Measurements from ENCODE around the gene SCGB2A2.

Gene SCGB2A2

DNA sequence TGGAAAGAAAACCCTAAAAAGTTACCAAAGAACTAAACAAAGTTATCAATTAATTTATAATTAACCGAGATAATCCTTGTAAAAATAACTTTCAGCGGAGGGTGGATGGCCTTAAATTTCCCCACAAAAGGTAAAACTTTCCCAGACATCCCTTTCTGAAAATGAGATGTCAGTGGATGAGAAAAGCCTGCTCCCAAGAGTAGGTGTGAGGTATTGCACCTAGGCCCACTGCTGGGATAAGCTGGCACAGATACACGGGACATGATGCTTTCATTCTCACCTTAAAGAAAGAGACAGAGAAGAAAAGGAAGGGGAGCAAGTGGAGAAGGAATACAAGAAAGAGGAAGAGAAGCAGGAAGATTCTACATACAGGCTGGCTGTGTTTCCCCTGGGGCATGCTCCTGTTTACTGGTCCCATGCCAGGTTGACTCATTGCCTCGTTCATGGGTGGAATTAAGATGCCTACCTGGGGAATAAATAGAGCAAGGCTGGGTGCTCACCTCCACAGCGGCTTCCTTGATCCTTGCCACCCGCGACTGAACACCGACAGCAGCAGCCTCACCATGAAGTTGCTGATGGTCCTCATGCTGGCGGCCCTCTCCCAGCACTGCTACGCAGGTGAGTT lies at the start of gene SCGB2A2:
Gene SCGB2A2, plus strand, starts transcription at position 505 of the 625 bp plus-strand sequence. Its CDS starts 59 bp downstream, at position 564.
- DNase-seq (ENCODE audit: low spot score) = no peak

DNA sequence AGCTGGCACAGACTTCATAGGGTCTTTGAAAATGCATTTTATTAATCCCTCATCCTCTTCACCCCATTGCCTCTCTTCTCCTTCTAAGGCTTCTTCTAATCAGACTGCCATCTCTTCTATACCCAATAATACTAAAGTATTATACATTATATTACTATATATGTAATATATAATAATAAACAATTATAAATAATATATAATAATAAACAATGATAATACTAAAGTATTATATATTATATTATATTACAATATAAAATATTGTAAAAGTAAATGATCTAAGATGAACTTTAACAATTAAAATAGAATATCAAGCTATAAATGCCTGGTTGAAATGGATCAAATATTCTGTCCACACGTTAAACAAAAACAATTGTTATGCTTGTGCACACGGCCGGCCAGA lies 48.5 kb upstream of the SCGB2A2 start:
- no peak for DNase-seq (ENCODE audit: low spot score)

DNA sequence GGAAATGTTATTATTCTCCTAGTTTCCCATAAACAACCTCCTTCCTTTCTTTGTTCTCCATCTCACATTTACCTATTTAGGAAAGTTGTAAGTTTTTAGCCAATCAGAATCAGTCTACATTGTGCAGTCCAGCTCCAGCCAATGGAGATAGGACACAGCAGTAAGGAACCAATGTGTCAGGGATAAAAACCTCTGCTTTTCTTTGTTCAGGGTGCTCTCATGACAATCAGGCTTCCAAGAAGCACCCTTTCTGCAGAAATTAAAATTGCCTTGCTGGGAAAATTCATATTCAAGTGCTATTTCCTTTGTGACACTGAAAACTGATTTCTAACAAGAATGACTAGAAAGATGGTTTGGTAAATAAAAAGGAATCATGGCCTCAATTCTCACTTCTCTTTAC lies 46.9 kb upstream of the SCGB2A2 start:
- DNase-seq (ENCODE audit: low spot score) = no peak

DNA sequence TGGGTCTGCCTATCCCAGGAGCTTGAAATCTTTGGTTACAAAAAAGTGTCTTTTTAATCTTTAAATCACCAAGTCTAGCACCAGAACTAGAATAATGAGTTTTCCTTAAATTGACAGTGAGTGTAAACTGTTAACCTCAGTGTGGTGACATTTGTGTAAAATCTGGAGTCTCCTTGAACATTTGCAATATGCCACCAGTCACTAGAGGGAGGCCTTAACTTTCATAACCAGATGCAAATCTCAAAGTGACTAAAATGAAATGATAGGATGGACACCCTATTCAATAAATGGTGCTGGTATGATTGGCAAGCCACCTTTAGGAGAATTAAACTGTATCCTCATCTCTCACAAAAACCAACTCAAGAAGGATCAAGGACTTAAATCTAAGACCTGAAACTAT lies 36.2 kb upstream of the SCGB2A2 start:
- DNase-seq (ENCODE audit: low spot score) = no peak

DNA sequence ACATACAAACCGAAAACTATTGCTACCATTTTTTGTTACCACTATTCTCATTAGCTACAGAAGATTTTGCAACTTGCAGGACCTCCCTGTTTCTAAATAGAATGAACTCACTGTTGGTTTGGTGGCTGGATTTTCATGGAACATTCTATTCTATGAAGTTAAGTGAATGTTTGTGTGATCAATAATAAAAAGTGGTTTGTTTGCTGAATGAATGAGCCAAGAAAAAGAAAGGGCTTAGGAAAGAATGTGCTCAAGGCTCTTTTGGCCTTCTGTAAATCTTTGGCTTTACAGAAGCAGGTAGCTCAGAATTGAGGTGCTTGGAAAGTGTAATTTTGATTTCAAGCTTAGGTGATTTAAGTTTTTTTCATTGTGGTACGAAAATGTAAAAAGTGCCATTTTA lies 33.8 kb upstream of the SCGB2A2 start:
- no peak for DNase-seq (ENCODE audit: low spot score)

DNA sequence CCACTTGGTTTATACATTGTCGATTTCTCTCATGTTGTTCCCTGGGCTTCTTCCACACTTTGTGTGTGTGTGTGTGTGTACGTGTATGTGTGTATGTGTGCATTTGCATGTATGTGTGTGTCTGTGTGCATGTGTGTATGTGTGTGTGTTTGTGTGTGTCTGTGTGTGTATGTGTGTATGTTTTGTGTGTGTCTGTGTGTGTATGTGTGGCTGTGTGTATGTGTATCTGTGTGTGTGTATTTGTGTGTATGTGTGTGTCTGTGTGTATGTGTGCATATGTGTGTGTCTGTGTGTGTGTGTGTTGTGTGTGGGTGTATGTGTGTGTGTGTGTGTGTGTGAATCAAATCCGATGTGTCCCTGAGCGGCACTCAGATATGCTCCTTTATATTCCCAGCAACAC lies 32.5 kb upstream of the SCGB2A2 start:
- no peak for DNase-seq (ENCODE audit: low spot score)

DNA sequence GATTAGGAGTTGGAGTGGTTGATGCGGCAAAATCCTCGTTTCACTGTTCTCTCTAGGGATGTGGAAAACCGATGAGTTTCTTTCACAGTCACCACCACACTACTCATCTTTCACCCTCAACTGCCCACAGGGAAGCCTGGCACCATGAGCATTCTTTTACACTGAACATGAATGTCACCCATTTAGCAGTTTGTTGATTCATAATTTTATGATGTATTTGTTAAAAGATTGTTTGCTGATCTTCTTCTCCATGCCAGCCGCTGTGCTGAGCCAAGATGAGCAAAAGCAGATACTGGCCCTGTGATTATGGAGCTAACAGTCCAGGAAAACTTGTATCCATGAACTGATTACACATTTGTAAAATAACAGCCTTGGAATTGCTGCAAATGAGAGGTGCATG lies 31.8 kb upstream of the SCGB2A2 start:
- DNase-seq (ENCODE audit: low spot score) = no peak

DNA sequence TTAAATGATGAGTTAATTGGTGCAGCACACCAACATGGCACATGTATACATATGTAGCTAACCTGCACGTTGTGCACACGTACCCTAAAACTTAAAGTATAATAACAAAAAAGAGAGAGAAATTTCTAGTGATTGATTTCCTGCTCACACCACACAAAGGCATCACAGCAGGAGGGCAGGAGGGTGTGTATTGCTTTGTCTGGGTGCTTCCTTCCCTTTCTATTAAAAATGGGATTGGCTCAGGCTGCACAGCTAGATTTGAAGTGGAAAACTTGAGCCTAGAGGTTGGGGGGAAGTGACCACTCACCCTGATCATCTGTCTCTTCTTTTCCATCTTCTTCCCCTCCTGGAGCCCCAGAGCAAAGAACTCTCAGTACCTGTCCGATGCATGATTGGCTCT lies 28.9 kb upstream of the SCGB2A2 start:
- DNase-seq (ENCODE audit: low spot score) = no peak

DNA sequence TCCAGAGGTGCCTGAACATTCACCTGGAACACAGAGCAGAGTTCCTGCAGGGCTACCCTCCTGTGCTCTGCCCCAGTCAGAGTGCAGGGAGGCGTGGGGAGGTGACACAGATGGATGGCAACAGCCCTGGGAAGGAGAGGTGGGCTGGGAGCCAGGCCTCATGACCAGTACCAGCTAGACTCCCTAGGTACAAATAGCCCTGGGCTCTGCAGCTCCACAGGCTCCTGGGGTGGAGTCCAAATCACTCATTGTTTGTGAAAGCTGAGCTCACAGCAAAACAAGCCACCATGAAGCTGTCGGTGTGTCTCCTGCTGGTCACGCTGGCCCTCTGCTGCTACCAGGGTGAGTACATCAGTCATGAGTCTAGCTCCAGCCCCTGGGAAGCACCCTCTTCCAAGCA lies 27.9 kb upstream of the SCGB2A2 start, which contains the start of gene SCGB1D2:
Gene SCGB1D2, plus strand, starts transcription at position 219 of the 400 bp plus-strand sequence. Its CDS starts 69 bp downstream, at position 288.
- DNase-seq (ENCODE audit: low spot score) = no peak

DNA sequence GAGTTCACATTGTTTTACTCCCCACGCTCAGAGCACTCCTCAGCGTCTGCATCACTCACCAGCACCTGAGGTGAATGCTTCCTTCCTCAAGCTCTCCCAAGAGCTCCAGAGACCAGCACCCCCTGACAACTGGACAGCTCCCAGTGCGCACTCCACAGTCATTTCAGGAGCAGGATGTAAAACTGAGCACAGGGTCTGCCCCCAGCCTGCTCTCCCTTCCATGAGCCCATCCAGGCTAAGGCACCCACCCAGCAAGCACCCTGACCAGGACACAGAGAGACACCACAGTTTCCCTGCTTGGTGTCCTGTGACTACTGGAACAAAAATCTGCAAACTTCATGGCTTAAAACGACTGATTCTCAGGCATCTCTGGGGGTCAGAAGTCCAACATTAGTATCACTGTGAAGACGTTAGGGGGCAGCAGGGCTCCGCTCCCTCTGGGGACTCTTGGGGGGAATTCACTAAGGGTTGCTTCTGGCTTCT lies 24.6 kb upstream of the SCGB2A2 start:
- peak; percentile 27 for DNase-seq (ENCODE audit: low spot score)

DNA sequence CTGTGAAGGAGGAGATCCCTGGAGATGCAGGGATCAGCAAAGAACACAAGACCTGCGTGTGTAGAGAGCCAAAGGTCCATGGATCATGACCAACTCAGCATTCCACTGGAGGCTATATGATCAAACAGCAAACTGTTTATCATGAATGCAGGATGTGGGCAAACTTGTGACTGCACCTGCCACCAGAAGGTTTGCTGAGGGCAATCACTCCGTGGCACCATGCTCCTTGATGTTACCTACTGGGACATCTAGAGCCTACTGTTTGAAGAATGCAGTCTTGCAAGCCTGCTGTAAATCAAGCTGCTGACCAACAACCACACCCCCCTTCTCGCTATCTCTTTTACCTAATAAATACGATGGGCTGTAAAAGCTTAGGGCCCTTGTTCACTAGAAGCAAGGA lies 18.3 kb upstream of the SCGB2A2 start:
- DNase-seq (ENCODE audit: low spot score) = no peak

DNA sequence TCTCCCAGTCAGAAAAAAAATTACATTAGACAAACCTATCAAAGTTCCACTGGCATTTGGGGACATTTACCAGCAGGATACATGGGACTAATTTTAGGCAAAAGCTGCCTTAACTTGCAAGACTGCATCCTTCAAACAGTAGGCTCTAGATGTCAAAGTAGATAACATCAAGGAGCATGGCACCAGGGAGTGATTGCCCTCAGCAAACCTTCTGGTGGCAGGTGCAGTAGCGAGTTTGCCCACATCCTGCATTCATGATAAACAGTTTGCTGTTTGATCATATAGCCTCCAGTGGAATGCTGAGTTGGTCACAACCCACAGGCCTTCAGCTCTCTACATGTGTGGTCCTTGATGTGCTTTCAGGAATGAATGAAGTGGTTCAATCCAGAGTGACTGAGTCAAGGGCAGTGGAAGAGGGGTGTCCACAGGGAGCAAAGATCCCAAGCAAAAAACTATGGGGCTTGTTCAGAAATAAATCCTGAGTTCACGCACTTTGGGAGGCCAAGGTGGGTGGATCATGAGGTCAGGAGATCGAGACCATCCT lies 15.9 kb upstream of the SCGB2A2 start:
- DNase-seq (ENCODE audit: low spot score) = no peak

DNA sequence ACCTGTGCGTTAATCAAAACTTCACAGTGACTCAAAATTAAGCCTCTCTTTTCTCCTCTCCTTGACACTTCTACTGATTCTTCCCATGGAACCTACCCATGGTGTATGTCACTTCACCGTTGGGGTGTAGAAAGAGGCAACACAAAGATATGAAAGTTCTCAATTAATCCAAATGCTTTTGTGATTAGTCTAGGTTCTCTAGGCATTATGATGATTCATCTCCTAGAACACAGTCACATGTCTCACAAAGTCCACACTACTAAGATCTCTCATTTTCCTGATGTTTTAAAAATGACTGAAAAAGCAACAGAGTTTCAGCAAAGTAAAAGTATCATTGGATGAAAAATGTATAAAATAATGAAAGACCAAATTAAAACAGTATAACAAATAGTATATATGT lies 13.7 kb upstream of the SCGB2A2 start:
- DNase-seq (ENCODE audit: low spot score) = no peak

DNA sequence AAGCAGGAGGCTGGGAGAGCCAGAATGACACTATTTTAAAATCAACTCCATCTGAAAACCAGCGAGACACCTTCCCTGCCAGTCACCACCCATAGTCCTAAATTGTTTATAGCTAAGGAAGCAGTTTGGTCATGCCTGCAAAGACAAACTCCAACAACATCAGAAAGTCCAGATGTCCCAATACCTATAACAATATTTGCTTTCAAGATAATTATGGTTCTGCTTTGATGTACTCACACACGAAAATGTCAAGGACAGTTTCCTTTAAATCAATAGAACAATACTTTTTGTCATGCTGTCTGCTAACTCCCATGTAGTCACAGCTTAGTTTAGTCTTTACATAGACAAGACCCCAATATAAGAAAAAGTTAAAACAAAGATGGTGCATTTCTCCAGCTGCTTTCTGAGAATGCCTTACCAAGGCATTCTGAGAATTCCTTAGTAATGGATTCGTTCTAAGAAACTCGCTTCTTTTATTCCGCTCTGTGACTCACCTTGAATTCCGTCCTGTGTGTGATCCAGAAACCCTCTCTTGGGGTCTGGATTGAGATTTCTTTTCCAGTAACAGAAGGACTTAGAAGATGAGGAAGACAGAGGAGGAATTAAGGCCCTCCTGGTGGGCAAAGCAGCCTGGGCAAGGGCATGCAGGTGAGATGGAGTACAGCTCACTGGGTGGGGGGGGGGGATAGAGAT lies 9.6 kb upstream of the SCGB2A2 start:
- no peak for DNase-seq (ENCODE audit: low spot score)

DNA sequence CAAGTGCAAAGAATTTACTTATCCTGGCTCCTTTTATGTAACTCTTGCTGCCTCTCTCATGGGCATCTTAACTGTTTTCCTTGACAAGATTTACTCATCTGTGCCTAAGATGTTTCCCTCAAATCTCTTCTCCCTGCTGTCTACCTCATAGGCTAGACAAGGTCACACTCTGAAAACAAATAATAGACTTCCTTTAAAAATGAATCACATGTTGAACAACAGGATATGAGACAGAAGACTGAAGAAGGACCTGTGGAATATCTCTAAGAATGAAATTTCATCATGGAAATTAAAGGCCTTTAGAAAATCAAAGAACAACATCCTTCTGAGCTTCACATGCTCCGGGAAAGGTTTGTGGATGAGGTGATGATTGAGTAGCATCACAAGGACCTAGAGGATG lies 6.0 kb upstream of the SCGB2A2 start:
- DNase-seq (ENCODE audit: low spot score) = no peak

DNA sequence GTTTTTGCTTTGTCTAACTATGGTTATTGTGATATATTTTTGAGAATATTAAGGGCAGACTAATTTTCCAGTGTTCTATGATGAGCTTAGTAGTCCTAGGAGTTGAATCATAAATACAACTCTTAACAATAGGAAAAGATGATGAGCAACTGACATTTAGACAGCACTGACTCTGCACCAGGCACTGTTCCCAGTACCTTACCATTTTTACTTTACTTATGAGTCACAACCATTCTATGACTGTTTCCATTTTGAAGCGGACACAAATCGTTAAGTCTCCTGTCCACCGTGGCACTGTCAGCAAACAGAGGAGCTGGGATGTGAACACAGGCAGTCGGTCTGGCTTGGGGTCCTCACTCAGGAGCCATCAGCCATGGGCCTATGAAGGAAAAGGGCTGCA lies 3.4 kb upstream of the SCGB2A2 start:
- DNase-seq (ENCODE audit: low spot score) = no peak

DNA sequence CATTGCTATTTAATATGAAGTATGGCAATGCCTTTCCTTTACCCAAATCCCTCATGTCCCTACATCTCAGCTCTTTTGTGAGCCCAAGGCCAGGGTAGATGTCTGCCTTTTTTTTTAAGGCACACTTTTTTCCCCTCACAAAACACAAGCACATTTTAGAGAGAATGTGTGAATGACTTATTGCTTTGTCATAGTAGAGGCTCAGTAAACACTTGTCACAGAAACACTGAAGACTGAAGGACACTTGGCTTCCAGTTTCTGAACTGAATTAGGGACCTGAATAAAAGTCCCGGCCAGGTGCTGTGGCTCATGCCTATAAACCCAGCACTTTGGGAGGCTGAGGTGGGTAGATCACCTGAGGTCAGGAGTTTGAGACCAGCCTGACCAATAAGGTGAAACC lies 2.9 kb upstream of the SCGB2A2 start:
- DNase-seq (ENCODE audit: low spot score) = no peak

DNA sequence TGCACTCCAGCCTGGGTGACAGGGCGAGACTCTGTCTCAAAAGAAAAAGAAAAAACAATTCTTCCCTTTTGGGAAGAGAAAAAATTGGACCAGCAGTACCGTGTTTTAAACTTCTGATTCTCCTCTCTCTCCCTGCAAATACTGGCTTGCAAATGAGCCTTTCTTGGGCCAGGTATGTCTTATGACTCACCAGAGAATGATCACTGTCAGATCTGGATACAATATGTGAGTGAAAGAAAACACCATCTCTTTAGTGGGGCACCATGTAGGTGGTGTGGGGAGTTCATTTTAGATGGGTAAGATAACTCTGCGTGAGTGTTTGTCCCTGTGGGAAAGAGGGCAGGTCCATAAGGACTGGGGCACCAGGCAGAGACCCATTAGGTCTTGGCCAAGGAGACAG lies 2.4 kb upstream of the SCGB2A2 start:
- DNase-seq (ENCODE audit: low spot score) = no peak

DNA sequence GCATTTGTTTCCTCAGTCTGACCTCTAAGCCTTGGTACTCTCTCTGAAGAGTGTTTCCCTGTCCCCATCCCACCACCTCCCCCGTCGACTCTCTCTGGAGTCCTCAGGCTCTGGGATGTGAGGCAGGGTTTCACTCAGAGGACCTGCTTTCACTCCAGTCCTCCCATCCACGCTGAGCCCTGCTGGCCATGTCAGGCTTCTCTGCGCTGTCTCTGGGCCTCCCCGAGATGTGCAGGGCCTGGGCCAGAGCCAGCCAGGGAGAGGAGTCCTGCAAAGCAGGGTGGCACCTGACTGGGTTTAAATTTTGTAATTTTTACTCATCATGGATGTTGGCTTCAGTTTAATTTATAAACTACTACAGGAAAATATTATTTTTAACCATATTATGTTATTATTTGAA lies 3.3 kb downstream of the SCGB2A2 start:
- no peak for DNase-seq (ENCODE audit: low spot score)

DNA sequence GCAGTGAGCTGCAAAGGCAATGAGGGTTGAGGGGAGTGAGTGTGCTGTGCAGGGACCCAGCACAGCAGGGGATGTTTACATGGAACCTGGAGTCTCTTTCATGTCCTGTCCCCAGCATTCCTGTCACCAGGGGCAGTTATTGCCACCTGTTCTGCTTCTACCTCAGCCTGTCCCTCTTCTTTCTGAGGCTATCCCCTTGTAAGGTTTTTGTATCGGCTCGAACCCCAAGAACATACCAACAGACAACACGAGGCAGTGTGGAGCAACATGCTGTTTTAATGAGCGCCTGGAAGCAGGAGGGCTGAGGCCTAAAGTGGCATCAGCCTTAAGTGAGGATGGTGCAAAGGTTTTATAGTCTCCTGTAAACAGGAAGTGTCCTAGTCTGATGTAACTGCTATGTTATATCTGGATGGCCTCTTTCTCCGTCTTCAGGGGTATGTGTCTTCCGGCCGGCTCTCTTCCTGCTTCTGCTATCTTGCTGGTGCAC lies 3.9 kb downstream of the SCGB2A2 start:
- no peak for DNase-seq (ENCODE audit: low spot score)

DNA sequence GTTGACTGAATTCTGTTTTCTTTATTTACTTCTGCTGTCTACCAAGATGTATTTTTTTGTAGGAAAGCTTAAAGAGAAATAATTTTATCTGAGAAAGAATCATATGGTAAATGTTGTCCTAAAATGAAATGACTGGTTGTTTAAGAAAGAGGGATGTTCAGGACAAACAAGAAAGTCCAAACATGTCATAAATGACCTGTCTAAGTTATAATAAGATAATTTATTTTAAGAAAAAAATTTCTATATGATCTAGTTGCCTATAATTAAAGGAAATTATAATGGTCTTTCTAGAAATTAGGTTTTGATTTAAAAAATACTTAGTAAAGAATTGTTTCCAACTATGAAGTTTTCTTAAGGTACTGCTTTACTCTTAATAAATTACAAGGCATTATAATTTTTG lies 10.5 kb downstream of the SCGB2A2 start:
- no peak for DNase-seq (ENCODE audit: low spot score)

DNA sequence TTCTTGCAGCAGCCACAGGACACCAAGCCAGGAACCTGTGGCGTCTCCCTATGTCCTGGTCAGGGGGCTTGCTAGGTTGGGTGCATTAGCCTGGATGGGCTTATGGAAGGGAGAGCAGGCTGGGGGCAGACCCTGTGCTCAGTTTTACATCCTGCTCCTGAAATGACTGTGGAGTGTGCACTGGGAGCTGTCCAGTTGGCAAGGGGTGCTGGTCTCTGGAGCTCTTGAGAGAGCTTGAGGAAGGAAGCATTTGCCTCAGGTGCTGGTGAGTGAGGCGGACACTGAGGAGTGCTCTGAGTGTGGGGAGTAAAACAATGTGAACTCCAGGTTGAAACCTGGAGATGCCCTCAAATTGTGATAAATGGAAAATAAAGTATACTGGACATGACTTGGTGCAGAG lies 25.5 kb downstream of the SCGB2A2 start:
- DNase-seq (ENCODE audit: low spot score) = peak; percentile 36

DNA sequence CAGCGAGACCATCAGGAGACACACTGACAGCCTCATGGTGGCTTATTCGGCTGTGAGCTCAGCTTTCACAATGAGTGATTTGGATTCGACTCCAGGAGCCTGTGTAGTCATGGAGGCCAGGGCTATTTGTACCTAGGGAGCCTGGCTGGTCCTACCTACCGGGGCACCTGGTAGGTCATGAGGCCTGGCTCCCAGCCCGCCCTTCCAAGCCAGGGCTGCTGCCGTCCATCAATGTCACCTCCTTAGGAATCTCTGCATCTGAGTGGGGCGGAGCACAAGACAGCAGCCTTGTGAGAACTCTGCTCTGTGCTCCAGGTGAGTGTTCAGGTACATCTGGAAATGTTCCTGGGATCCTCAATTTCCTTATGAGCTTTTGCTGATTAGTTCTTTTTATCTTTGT lies 29.0 kb downstream of the SCGB2A2 start, which contains the start of gene SCGB1D4:
Gene SCGB1D4, minus strand, starts transcription at position 101 of the 400 bp plus-strand sequence. Its CDS starts 65 bp downstream, at position 36.
- no peak for DNase-seq (ENCODE audit: low spot score)
